CD14-positive monocyte (primary cell): ENCODE measurements around the gene NCKAP1. TPM values are rescaled to one million over a fixed set of nuclear protein-coding genes. Genes with fewer than 3 reads are reported as not detected.
A peak's percentile ranks its signal among the peaks of the same experiment; 100 is the strongest.
"Not testable (repeated sequence)": the region's sequence is repeated elsewhere in the genome, so short reads cannot be mapped to it uniquely, and the experiment has no call there.

ENCODE experiments used
- DNase-seq, 3 donors: peaks; one replicate each; pipeline ENCODE4 v3.0.0-alpha.2; 2011 to 2022
- H2AFZ ChIP-seq: 2 replicates; pipeline ENCODE4 v1.6.0; 2012; ENCODE audit warnings: mild to moderate bottlenecking, low read depth, low read length, inconsistent platforms; ENCODE audit not compliant: insufficient read depth, poor library complexity, severe bottlenecking
- H3K27ac ChIP-seq, 2 donors: 1 replicate in 1 of 2; 2 replicates in 1 of 2; pipeline ENCODE4 v1.5.1; 2012 to 2013; ENCODE audit warnings: low read length in 2 of 2, control low read depth in 1 of 2, inconsistent platforms in 1 of 2, low read depth in 1 of 2, mild to moderate bottlenecking in 1 of 2
- H3K27me3 ChIP-seq, 2 donors: one replicate each; pipeline versions ENCODE4 v1.6.0 to v1.6.1; 2011 to 2013; ENCODE audit warnings: low read length in 2 of 2; ENCODE audit not compliant: control insufficient read depth in 2 of 2, insufficient read depth in 2 of 2
- H3K36me3 ChIP-seq, 2 donors: replicated peaks in 1 of 2; 1 replicate in 1 of 2; 2 replicates in 1 of 2; pipeline versions ENCODE4 v1.5.1 to v1.6.1; 2012 to 2013; ENCODE audit warnings: low read length in 2 of 2, control low read depth in 1 of 2, inconsistent platforms in 1 of 2, mild to moderate bottlenecking in 1 of 2; ENCODE audit not compliant: insufficient read depth in 2 of 2, control insufficient read depth in 1 of 2
- H3K4me1 ChIP-seq, 2 donors: 1 replicate in 1 of 2; 2 replicates in 1 of 2; pipeline versions ENCODE4 v1.5.1 to v1.6.1; 2012 to 2013; ENCODE audit warnings: low read length in 2 of 2, control low read depth in 1 of 2, inconsistent platforms in 1 of 2, mild to moderate bottlenecking in 1 of 2, moderate library complexity in 1 of 2; ENCODE audit not compliant: insufficient read depth in 2 of 2, control insufficient read depth in 1 of 2
- H3K4me2 ChIP-seq: replicated peaks from 2 replicates; pipeline ENCODE3; 2012; ENCODE audit warnings: low read length, moderate library complexity, mild to moderate bottlenecking; ENCODE audit not compliant: poor library complexity, severe bottlenecking; ENCODE audit errors: extremely low read depth
- H3K4me3 ChIP-seq, 3 experiments: fragments of 200-600 bp in 1 of 3; sonication (generic) in 1 of 3; replicated peaks in 1 of 3; 1 replicate in 2 of 3; 2 replicates in 1 of 3; pipeline ENCODE4 v1.5.1; 2011 to 2013; ENCODE audit warnings: low read length in 3 of 3, mild to moderate bottlenecking in 3 of 3, control low read depth in 2 of 3, low read depth in 2 of 3, inconsistent platforms in 1 of 3, moderate library complexity in 1 of 3
- H3K79me2 ChIP-seq: 2 replicates; pipeline ENCODE4 v1.6.0; 2012; ENCODE audit warnings: mild to moderate bottlenecking, control low read depth, inconsistent platforms, low read length, moderate library complexity; ENCODE audit not compliant: insufficient read depth
- H3K9ac ChIP-seq: 2 replicates; pipeline ENCODE4 v1.6.0; 2017; ENCODE audit warnings: low read length, mild to moderate bottlenecking; ENCODE audit not compliant: insufficient read depth, poor library complexity, severe bottlenecking
- H3K9me3 ChIP-seq, 2 donors: replicated peaks in 1 of 2; 1 replicate in 1 of 2; 2 replicates in 1 of 2; pipeline versions ENCODE4 v1.5.1 to v1.6.1; 2012 to 2013; ENCODE audit warnings: low read length in 2 of 2, control low read depth in 1 of 2; ENCODE audit not compliant: control insufficient read depth in 1 of 2, insufficient read depth in 1 of 2
- H4K20me1 ChIP-seq: 2 replicates; pipeline ENCODE4 v1.6.0; 2012; ENCODE audit warnings: mild to moderate bottlenecking, low read length, control low read depth, moderate library complexity; ENCODE audit not compliant: insufficient read depth
- H3K27ac Mint-ChIP-seq, 7 donors: one replicate each; pipeline ENCODE4 v1.8.0; 2020; ENCODE audit warnings: mild to moderate bottlenecking in 7 of 7, mixed read lengths in 7 of 7, moderate library complexity in 6 of 7, inconsistent platforms in 2 of 7
- H3K27me3 Mint-ChIP-seq, 3 donors: one replicate each; pipeline ENCODE4 v1.8.0; 2021 to 2022; ENCODE audit warnings: low read depth in 3 of 3, mild to moderate bottlenecking in 3 of 3, mixed read lengths in 3 of 3, moderate library complexity in 3 of 3, inconsistent platforms in 1 of 3
- H3K36me3 Mint-ChIP-seq, 2 donors: one replicate each; pipeline ENCODE4 v1.8.0; 2020; ENCODE audit warnings: mixed read lengths in 2 of 2, inconsistent platforms in 1 of 2, mild to moderate bottlenecking in 1 of 2
- H3K4me1 Mint-ChIP-seq: one replicate; pipeline ENCODE4 v1.8.0; 2020; ENCODE audit warnings: mild to moderate bottlenecking, mixed read lengths
- H3K4me3 Mint-ChIP-seq, 2 donors: one replicate each; pipeline ENCODE4 v1.8.0; 2020; ENCODE audit warnings: mild to moderate bottlenecking in 2 of 2, mixed read lengths in 2 of 2, moderate library complexity in 1 of 2
- H3K9me3 Mint-ChIP-seq, 7 donors: one replicate each; pipeline ENCODE4 v1.8.0; 2020 to 2022; ENCODE audit warnings: mixed read lengths in 7 of 7, mild to moderate bottlenecking in 6 of 7, moderate library complexity in 6 of 7, inconsistent platforms in 2 of 7
- WGBS: methylation state at CpG from one replicate; pipeline ENCODE4 v1.1.5; 2013; ENCODE audit warnings: missing lambda C conversion rate; ENCODE audit not compliant: insufficient coverage; 5-methylcytosine and 5-hydroxymethylcytosine counted together
- intact Hi-C, 2 donors: fragments of 100-400 bp; cut with micrococcal nuclease; formaldehyde crosslinking; loops; one replicate each; pipeline versions ENCODE4 v1.15.0 to v1.15.1; 2023
- polyA plus RNA-seq, 3 donors: library from polyadenylated mRNA; depleted of rRNA in 1 of 3; unstranded in 2 of 3; stranded (reverse) in 1 of 3; fragments of 300-500 nt in 2 of 3; fragments of >200 nt in 1 of 3; fragmentation: Illumina TruSeq in 2 of 3; gene quantifications; 1 replicate in 2 of 3; 2 replicates in 1 of 3; pipeline ENCODE4 v1.2.3, GENCODE V29; 2012 to 2021
- TF ChIP-seq, protein P1 (sequence below): fragments of 200-600 bp; IDR thresholded peaks from one replicate; pipeline ENCODE4 v1.8.0; 2022; ENCODE audit warnings: antibody characterized with exemption, mild to moderate bottlenecking

The NCKAP1 gene
- polyA plus RNA-seq, 3 donors = 0.01 TPM; not detected in 2

DNA sequence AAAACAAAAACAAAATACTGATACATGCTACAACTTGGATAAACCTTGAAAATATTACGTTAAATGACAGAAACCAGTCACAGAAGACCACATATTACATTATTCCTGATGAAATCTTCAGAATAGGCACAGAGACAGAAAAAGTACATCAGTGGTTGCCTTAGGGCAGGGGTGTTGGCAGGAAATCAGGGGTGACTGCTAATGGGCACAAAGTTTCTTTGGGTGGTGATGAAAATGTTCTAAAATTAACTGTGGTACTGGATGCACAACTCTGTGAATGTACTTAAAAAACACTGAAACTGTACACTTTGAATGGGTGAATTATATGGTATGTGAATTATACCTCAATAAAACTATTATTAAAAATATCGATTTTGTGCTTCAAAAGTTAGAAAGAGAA is 16.6 kb downstream of the NCKAP1 start:
- Histone ChIP-seq H3K4me2 (no peak overlapping the region), H3K27ac (no peak overlapping the region), H3K27me3 (peaks cover 79 to 100% of the 10 kb centered on the region in 2 donors), H3K9me3 (no peaks in the 10 kb centered on the region), H3K4me1 (no peaks in the 10 kb centered on the region), H3K4me3 (no peak overlapping the region), H3K36me3 (no peaks in the 10 kb centered on the region), H2AFZ (no peak overlapping the region), H3K79me2 (no peaks in the 10 kb centered on the region), H4K20me1 (no peaks in the 10 kb centered on the region), H3K9ac (no peak overlapping the region)
- WGBS = no CpG with 5 or more reads among the region's 2 CpGs
- TF ChIP-seq, protein P1, sequence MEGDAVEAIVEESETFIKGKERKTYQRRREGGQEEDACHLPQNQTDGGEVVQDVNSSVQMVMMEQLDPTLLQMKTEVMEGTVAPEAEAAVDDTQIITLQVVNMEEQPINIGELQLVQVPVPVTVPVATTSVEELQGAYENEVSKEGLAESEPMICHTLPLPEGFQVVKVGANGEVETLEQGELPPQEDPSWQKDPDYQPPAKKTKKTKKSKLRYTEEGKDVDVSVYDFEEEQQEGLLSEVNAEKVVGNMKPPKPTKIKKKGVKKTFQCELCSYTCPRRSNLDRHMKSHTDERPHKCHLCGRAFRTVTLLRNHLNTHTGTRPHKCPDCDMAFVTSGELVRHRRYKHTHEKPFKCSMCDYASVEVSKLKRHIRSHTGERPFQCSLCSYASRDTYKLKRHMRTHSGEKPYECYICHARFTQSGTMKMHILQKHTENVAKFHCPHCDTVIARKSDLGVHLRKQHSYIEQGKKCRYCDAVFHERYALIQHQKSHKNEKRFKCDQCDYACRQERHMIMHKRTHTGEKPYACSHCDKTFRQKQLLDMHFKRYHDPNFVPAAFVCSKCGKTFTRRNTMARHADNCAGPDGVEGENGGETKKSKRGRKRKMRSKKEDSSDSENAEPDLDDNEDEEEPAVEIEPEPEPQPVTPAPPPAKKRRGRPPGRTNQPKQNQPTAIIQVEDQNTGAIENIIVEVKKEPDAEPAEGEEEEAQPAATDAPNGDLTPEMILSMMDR = no peak
- Mint-ChIP-seq H3K4me3 (peak overlapping the region in 1 of 2 donors; percentile 47), H3K27me3 (peaks cover 61 to 77% (median 70%) of the 10 kb centered on the region in 3 donors), H3K36me3 (no peaks in the 10 kb centered on the region), H3K9me3 (no peaks in the 10 kb centered on the region), H3K27ac (no peak overlapping the region), H3K4me1 (no peaks in the 10 kb centered on the region)
- DNase-seq = no peak
- intact Hi-C loops = no loop called here

DNA sequence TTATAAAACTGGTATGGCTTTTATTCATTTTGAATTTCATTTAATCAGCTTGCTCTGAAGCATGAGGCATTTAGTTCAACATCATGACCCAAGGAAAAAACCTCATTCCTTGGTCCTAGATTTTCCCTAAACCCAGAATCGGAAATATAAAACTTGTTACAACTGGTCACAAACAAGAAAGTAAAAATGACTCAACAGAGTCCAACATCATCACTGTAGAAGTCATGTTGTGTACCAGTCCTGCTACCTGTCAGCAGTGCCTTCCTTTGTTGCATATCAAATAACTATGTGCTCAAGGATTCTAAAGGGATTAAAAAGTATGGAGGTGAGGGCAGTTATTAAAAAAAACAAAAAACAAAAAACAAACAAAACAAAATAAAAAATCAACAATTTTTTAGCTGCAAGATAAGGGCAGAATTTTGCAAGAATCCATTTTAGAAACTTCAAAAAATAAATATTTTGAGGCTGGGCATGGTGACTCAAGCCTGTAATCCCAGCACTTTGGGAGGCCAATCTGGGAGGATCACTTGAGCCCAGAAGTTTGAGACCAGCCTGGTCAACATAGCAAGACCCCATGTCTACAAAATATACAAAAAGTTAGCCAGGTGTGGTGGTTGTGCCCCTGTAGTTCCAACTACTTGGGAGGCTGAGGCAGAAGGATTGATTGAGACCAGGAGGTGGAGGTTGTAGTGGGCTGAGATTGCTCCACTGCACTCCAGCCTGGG is 18.4 kb downstream of the NCKAP1 start:
- no peaks in the 10 kb centered on the region for H3K9me3 ChIP-seq
- no peaks in the 10 kb centered on the region for H4K20me1 ChIP-seq
- H3K9ac ChIP-seq = no peak overlapping the region
- H3K27me3 ChIP-seq = peaks cover 74 to 95% of the 10 kb centered on the region in 2 donors
- H3K36me3 ChIP-seq = no peaks in the 10 kb centered on the region
- peak overlapping the region in 1 of 2 donors; percentile 57 for H3K4me3 Mint-ChIP-seq
- no peak overlapping the region for H3K4me3 ChIP-seq
- H3K79me2 ChIP-seq = no peaks in the 10 kb centered on the region
- TF ChIP-seq, protein P1 = no peak
- intact Hi-C loops = no loop called here
- no peak overlapping the region for H3K4me2 ChIP-seq
- no peak for DNase-seq
- no peaks in the 10 kb centered on the region for H3K4me1 Mint-ChIP-seq
- WGBS = 100% methylated on average over 1 of the region's 1 CpG
- no peaks in the 10 kb centered on the region for H3K9me3 Mint-ChIP-seq
- no peaks in the 10 kb centered on the region for H3K36me3 Mint-ChIP-seq
- H3K27ac ChIP-seq = no peak overlapping the region
- no peaks in the 10 kb centered on the region for H3K4me1 ChIP-seq
- no peak overlapping the region for H2AFZ ChIP-seq
- H3K27me3 Mint-ChIP-seq = peaks cover 57 to 72% (median 69%) of the 10 kb centered on the region in 3 donors
- H3K27ac Mint-ChIP-seq = no peak overlapping the region

DNA sequence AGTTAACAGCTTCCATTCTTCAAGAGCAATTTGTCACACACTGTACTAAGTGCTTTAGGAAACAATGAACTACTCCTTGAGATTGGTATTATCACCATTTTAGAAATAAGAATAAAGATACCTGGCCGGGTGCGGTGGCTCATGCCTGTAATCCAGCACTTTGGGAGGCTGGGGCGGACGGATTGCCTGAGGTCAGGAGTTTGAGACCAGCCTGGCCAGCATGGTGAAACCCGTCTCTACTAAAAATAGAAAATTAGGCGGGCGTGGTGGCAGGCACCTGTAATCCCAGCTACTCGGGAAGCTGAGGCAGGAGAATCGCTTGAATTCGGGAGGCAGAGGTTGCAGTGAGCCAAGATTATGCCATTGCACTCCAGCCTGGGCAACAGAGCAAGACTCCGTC is 20.4 kb downstream of the NCKAP1 start:
- peaks cover 49 to 73% (median 66%) of the 10 kb centered on the region in 3 donors for H3K27me3 Mint-ChIP-seq
- not testable (repeated sequence) for H3K36me3 Mint-ChIP-seq

More for the DNA sequence above, 20.4 kb downstream of the NCKAP1 start:
- H3K4me2 ChIP-seq, H3K9me3 Mint-ChIP-seq, DNase-seq, H4K20me1 ChIP-seq, H3K36me3 ChIP-seq, H3K27ac Mint-ChIP-seq, H3K79me2 ChIP-seq, H2AFZ ChIP-seq, H3K9me3 ChIP-seq, H3K4me3 ChIP-seq, H3K27ac ChIP-seq, H3K9ac ChIP-seq, intact Hi-C loops, H3K4me1 ChIP-seq, H3K4me1 Mint-ChIP-seq: not testable (repeated sequence)
- peak overlapping the region in 1 of 2 donors; percentile 49 for H3K4me3 Mint-ChIP-seq
- 97% methylated on average over 5 of the region's 11 CpGs for WGBS
- peaks cover 71 to 95% of the 10 kb centered on the region in 2 donors for H3K27me3 ChIP-seq
